Renal pelvis (tissue), 4 donors: ENCODE data around the gene PAQR4. TPM values are rescaled to one million over a fixed set of nuclear protein-coding genes. Genes with fewer than 3 reads are reported as not detected.

Source experiments
- DNase-seq: peaks from one replicate; pipeline ENCODE4 v3.0.0-alpha.2; 2013
- polyA plus RNA-seq, 3 donors: library from polyadenylated mRNA; unstranded; fragments of 120-200 nt; gene quantifications; one replicate each; pipeline ENCODE4 v1.2.1, GENCODE V29; 2013; ENCODE audit not compliant: insufficient read length in 3 of 3

Gene PAQR4
- polyA plus RNA-seq, 3 donors, result 9.9 to 12.5 (median 12.4) TPM

- no peak for DNase-seq
Observed at GRCh38 chr16:2977440-2977839, 8.3 kb downstream of the PAQR4 start.

DNA sequence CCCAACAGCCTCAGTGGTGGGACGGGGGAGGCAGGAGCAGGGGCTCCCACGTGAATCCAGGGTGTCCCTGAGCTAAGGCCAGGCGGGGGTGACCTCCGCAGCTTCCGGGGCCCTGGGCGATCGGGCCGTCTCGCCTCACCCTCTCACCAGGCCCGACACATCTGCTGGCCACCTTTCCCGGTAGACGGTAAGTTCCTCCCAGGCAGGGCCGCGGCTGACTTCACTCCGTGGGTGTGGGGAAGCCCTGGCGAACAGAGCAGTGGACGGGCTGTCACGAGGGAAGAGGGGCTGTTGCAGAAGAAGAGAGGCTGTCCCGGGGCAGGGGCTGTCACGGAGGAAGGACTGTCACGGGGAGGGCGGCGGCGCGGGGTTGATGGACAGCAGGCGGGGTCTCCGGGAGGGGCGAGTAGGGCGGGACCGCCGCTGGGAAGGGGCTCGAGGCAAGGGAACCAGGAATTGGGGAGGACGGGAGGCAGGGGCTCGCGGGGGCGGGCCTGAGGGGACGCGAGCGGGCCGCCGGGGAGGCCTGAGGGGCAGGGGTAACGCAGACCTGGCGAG, 10.6 kb downstream of the PAQR4 start:
- DNase-seq, result no peak

DNA sequence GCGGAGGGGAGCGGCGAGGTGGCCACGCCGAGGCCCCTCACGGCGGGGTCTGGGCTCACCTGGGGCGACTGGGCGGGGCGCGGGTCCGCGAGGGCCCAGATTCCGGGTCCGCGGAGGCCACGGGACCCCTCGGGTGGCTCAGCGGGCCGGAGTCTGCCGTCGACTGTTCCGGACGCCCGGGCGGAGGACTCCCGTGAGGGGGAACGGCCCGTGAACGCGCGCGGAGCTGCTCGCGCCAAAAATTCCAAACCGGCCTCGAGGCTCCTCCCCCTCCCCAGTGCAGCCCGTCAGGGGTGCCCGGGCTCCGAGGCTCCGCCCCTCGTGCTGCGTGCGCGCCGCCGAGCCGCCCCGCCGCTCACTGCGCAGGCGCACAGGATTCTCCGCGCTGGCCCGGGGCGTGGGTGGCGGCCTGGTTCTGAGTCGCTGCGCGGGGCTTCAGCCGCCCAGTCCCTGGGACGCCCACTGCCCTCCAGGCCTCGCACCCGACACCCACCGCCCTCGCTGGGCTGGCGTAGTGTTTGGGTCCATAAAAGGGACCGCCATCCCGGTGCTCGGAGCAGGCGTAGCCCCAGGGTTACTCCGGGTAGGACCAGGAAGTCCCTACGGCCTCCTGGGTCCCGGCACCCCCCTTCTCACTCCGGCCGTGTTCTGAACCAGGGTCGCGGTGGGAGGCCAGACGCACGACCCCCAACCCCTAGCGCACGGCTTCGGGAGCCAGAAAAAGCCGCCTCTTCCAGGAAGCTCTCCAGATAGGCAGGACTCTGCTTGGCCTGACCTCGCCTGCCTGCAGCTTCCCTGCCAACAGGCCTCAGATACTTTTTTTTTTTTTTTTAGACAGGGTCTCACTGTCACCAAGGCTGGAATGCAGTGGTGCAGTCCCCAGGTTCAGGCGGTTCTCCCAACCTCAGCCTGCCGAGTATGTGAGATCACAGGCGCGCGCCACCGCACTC, 11.4 kb downstream of the PAQR4 start, which contains the start of gene PKMYT1:
Gene PKMYT1 (minus strand): TSS at position 220 of the 950 bp plus-strand sequence. CDS start 789 bp downstream, outside the sequence.
- peak; percentile 89 for DNase-seq

GRCh38 chr16:2981177-2981898, 12.2 kb downstream of the PAQR4 start:
- no peak for DNase-seq

- DNase-seq, result no peak
Observed at GRCh38 chr16:2981899-2982250, 12.7 kb downstream of the PAQR4 start.

DNA sequence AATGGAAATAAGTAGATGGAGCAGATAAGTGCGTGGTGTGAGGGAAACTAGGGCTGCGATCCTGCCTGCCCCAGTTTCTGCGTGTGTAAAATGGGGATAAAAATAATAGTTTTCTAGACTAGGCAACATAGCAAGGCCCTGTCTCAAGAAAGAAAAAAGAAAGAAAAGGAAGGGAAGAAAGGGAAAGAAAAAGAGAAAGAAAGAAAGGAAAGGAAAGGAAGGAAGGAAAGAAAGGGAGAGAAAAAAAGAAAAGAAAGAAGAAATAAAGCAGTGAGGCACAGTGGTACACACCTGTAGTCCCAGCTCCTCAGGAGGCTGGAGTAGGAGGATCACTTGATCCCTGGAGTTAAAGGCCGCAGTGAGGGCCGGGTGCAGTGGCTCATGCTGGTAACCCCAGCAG, 13.3 kb downstream of the PAQR4 start:
- DNase-seq, result no peak

DNA sequence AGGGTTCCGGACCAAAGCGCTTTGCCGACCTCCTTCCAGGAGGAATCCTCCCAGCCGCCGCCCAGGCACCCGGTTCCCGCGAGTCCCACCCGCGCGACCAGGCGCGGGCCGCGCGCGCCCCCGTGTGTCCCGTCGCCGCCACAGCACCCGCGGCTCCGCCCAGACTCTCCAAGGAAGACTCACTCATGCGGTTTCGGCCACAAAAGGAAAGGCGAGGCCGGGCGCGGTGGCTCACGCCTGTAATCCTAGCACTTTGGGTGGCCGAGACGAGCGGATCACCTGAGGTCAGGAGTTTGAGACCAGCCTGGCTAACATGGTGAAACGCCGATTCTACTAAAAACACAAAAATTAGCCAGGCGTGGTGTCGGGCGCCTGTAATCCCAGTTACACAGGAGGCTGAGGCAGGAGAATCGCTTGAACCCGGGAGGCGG, 14.6 kb downstream of the PAQR4 start:
- peak; percentile 75 for DNase-seq

DNA sequence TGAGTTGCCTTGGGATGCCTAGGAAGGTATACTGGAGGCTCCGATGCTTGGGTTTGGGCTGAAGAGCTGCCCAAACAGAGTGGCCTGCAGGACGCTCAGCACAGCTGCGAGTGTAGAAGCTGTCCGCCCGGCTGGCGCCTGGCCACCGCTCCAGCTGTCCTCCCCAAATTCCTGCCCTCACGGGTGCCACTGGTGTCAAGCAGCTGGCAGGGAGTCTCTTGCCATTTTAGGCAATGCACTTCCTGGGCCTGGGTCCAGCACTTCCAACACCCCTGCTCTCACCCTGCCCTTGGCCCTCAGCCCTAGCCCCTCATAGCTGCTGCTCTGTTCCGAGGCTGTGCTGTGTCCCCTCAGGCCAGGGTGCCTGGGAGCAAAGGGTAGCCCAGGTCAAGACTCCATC, 16.3 kb downstream of the PAQR4 start:
- no peak for DNase-seq

DNA sequence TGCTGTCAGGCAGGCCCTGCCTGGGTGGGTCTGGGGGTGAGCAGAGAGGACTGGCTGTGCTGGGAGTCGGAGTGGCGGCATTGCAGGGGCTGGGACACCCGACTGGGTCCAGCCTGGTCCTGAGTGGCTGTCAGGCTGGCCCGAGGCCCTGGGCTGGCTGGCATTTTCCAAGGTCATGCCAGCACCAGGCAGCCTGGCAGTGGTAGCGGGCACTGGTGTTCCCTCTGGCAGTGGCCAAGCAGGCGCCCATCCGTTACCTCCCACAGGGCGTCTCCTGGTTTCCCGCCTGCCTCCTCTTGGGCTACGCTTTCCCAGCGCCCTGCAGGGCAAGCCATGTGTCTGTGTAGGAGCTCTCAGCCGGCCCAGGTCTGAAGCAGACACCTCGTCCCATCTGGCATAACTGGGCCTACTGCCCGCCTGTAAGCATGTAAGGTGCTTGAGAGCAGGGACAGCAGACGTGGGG, 16.8 kb downstream of the PAQR4 start:
- no peak for DNase-seq

DNA sequence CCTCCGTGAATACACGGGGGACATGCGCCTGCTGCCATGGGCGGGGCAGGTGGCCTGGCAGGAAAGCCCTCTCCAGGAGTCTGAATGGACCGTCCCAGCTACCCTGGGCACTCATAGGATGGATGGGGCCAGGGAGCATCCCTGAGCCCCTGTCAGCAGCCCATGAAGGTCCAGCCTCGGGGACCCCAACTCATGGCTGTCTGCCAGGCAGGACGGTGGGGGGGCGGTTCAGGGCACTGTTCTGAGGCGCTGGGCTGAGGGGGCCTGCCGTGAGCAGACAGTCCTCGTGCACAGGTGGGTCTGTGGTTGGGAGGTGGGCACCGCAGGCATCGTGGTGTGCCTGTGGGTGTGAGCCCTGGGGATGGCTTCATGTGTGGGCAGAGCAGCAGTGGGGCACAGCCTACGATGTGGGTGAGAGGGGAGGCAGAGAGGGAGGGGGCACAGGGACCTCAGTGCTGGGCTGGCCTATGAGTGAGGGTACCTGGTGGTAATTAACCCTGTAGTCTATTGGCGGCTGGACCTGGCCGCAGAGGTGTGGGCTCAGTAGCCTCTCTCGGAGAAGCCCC, 17.6 kb downstream of the PAQR4 start:
- no peak for DNase-seq

GRCh38 chr16:2987286-2987685, 18.1 kb downstream of the PAQR4 start:
- DNase-seq, result no peak

- no peak for DNase-seq
Observed at GRCh38 chr16:2987833-2988232, 18.7 kb downstream of the PAQR4 start.

DNA sequence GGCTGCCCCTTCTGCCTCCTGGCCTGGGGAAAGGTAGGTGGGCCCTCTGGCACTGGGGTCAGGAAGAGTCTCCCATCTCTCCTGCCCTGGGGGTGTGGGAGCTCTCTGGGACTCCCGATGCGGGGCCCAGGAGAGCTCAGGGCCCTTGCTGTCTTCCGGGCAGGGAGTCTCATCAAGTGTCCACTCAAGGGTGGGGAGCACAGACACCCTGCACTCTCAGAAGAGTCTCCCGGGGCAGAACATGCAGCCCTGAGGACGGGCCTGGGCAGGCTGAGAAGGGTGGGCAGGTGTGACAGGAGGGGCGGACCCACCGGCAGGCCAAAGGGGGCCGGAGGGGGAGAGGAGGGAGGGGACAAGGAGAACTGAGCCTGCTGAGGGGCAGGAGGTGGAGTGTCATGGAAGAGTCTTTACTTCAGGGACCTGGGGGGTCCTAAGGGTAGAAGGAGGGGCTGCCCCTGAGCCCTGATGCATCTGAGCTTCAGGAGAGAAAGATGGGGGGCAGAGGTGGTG, 19.5 kb downstream of the PAQR4 start:
- DNase-seq, result no peak

DNA sequence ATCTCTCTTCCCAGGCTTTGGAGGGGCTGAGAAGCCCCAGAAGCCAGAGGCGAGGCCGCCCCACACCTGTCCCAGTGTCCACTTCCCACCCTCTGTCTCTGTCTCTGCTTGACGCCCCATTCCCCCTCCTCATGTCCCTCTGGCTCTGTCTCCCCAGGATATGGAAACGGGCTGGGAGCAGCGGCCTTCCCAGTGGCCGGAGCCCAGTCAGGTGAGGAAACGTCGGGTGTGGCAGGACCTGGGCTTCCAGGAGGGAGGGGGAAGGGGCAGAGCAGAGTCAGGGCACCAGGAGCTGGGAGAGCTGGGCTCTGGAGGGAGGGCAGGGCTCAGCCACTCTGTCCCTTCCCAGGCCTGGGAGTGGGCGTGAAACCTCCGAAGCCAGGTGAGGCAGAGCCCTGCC, 21.7 kb downstream of the PAQR4 start:
- DNase-seq, result no peak

DNA sequence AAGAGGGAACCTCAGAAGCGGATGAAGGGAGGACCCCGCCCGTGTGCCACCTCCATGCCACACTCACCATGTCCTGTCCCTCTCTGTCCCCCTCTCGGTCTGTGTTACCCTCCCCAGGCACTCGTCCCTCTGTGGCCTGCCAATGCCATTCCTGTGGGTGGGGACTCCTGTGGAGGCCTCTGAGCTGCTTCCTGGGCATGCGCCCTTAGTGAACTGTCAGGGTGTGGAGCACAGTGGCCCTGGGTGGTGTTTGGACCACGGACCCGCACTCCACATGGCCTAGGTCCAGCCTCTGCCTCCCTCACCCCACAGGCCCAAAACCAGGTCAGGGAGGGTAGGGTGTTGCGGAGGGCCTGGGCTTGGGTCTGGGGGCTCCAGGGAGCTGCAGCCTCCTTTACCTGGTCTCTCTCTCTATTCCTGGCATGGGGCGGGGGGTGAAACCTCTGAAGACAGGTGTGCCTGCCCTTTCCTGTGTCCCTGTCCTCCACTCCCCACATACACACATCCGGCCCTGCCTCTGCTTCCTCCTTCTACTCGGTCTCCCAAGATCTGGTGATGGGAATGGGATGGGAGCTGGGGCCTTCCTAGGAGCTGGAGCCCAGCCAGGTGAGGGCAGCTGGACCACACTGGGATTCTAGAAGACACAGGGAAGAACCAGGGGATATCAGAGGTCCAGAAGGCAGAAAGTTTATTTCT, 22.6 kb downstream of the PAQR4 start:
- DNase-seq, result no peak

DNA sequence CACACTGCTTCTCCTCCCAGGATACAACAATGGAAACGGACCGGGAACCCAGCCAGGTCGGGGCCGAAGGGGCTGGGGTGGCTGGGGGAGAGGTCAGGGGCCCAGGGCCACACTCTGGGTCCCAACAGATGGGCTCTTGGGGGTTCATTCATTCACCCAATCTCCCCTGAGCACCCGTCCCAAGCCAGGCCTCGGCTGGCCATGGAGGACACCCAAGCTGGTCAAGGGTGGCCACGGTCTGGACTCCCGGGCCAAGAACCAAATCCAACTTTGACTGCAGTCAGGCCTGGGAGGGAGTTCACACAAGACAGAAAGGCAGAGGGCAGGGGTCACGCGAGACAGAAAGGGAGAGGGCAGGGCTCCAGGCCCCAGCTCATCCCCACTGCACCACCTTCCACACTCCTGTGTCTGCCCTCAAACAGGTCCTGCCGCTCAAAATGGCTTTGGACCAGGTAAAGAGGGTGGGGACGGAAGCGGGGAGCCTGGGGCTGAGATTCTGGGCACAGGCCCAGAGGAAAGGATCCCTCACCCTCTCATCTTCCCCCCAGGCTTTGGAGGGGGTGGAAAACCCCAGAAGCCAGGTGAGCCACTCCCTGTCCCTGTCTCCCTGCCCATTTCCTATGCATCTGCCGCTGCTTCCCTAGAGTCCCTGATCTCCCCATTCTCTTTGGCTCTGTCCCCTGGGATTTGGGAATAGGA, 23.4 kb downstream of the PAQR4 start:
- no peak for DNase-seq

DNA sequence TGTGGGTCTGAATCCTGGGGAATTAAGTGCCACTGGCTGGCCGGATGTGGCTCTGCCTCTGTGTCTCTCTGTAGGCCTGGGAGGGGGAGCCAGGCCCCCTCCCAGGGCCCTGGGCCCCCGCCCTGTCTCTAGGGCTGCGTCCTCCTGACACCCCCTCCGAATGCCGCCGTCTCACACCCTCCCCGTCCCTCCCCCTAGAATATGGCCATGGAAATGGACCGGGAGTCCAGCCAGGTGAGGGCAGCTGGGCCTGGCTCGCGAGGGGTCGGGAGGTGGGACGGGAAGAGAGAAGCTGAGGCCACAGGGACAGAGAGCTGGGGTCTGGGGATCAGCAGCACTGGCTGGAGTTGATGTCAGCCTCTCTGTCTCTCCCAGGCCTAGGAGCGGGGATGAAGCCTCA, 27.1 kb downstream of the PAQR4 start:
- DNase-seq, result no peak

DNA sequence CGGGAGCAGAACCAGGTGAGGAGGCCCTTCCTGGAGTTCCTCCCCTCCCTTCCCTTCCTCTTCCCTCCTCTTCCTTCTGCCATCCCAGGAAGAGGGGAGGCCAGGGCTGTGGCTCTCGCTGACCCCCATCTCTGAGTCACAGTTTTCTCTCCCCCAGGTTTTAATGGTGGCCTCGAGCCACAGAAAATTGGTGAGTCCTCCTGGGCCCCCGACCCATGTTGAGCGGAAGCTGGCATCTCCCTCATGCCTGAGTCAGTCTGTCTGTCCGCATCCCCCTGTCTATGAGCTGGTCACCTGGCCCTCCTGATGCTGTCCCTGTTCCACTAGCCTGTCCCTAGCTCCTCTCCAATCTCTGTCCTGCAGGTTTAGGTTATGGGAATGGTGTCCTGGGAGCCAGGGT, 30.8 kb downstream of the PAQR4 start:
- no peak for DNase-seq

DNA sequence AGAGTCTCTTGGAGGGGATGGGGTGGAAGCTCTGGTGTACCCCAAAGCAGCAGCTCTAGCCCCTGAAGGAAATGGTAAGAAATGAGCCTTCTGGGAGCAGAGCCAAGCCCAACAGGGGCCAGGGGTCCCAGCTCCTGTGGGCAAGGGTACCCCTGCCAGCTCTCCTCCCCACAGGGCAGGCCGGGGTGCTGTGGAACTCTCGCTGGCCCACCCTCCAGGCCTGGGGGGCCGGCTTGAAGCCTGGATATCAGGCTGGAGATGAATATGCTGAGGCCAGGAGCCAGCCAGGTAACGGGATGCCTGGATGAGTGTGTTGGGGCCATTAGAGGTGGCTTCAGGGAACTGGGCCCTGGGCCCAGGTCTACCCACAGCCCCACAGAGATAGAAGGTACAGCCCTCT, 31.4 kb downstream of the PAQR4 start:
- DNase-seq, result no peak

- no peak for DNase-seq
Observed at GRCh38 chr16:3001316-3001715, 32.2 kb downstream of the PAQR4 start.
